ENCODE results near the gene OR10J1.
"Not testable (repeated sequence)": the region's sequence is repeated elsewhere in the genome, so short reads cannot be mapped to it uniquely, and the experiment has no call there.

OR10J1 gene

GRCh38 chr1:159443066-159443750 lies 3.7 kb downstream of the OR10J1 start:
- no peaks in the 10 kb centered on the region for H3K36me3 ChIP-seq (ENCODE audit: control insufficient read depth, insufficient read depth, low read length)
- H3K27ac ChIP-seq (ENCODE audit: low read depth, low read length, severe bottlenecking), result no peak overlapping the region
- no peaks in the 10 kb centered on the region for H3K9me3 ChIP-seq (ENCODE audit: control insufficient read depth, low read length)
- 60% methylated on average over 2 of the region's 4 CpGs; no CpG with 5 or more reads in 1 of the 2 experiments for WGBS, 2 experiments (ENCODE audit: insufficient coverage in 2 of 2)
- no peak overlapping the region for H3K4me3 ChIP-seq (ENCODE audit: extremely low read depth, insufficient read depth, low read length, poor library complexity, severe bottlenecking)
- H3K4me1 ChIP-seq (ENCODE audit: control insufficient read depth, insufficient read depth, low read length, poor library complexity, severe bottlenecking), result no peaks in the 10 kb centered on the region

- H3K9me3 ChIP-seq (ENCODE audit: control insufficient read depth, low read length), result no peaks in the 10 kb centered on the region
- H3K4me3 ChIP-seq (ENCODE audit: extremely low read depth, insufficient read depth, low read length, poor library complexity, severe bottlenecking), result no peak overlapping the region
- H3K36me3 ChIP-seq (ENCODE audit: control insufficient read depth, insufficient read depth, low read length), result no peaks in the 10 kb centered on the region
- H3K27ac ChIP-seq (ENCODE audit: low read depth, low read length, severe bottlenecking), result no peak overlapping the region
- no peaks in the 10 kb centered on the region for H3K4me1 ChIP-seq (ENCODE audit: control insufficient read depth, insufficient read depth, low read length, poor library complexity, severe bottlenecking)
Measured at GRCh38 chr1:159444511-159444910, 5.0 kb downstream of the OR10J1 start.

- Histone ChIP-seq H3K4me3 (ENCODE audit: extremely low read depth, insufficient read depth, low read length, poor library complexity, severe bottlenecking) (no peak overlapping the region), H3K4me1 (ENCODE audit: control insufficient read depth, insufficient read depth, low read length, poor library complexity, severe bottlenecking) (no peaks in the 10 kb centered on the region), H3K36me3 (ENCODE audit: control insufficient read depth, insufficient read depth, low read length) (no peaks in the 10 kb centered on the region), H3K27ac (ENCODE audit: low read depth, low read length, severe bottlenecking) (no peak overlapping the region), H3K9me3 (ENCODE audit: control insufficient read depth, low read length) (no peaks in the 10 kb centered on the region)
- no CpG with 5 or more reads among the region's 1 CpG for WGBS, 2 experiments (ENCODE audit: insufficient coverage in 2 of 2)
Measured at GRCh38 chr1:159448181-159448580, 8.7 kb downstream of the OR10J1 start.

- WGBS, 2 experiments (ENCODE audit: insufficient coverage in 2 of 2), result 100% methylated on average over 3 of the region's 23 CpGs; no CpG with 5 or more reads in 1 of the 2 experiments
- not testable (repeated sequence) for H3K27ac ChIP-seq (ENCODE audit: low read depth, low read length, severe bottlenecking); H3K4me1 ChIP-seq (ENCODE audit: control insufficient read depth, insufficient read depth, low read length, poor library complexity, severe bottlenecking); H3K36me3 ChIP-seq (ENCODE audit: control insufficient read depth, insufficient read depth, low read length); H3K4me3 ChIP-seq (ENCODE audit: extremely low read depth, insufficient read depth, low read length, poor library complexity, severe bottlenecking); H3K9me3 ChIP-seq (ENCODE audit: control insufficient read depth, low read length)
Measured at GRCh38 chr1:159449605-159450004, 10.1 kb downstream of the OR10J1 start.

GRCh38 chr1:159459551-159459950 lies 20.0 kb downstream of the OR10J1 start:
- Histone ChIP-seq H3K4me3 (ENCODE audit: extremely low read depth, insufficient read depth, low read length, poor library complexity, severe bottlenecking) (no peak overlapping the region), H3K36me3 (ENCODE audit: control insufficient read depth, insufficient read depth, low read length) (no peaks in the 10 kb centered on the region), H3K9me3 (ENCODE audit: control insufficient read depth, low read length) (peaks cover 9% of the 10 kb centered on the region), H3K4me1 (ENCODE audit: control insufficient read depth, insufficient read depth, low read length, poor library complexity, severe bottlenecking) (no peaks in the 10 kb centered on the region), H3K27ac (ENCODE audit: low read depth, low read length, severe bottlenecking) (no peak overlapping the region)
- WGBS, 2 experiments (ENCODE audit: insufficient coverage in 2 of 2), result no CpG with 5 or more reads among the region's 2 CpGs

GRCh38 chr1:159465191-159465603 lies 25.7 kb downstream of the OR10J1 start:
- Histone ChIP-seq H3K4me3 (ENCODE audit: extremely low read depth, insufficient read depth, low read length, poor library complexity, severe bottlenecking) (no peak overlapping the region), H3K27ac (ENCODE audit: low read depth, low read length, severe bottlenecking) (no peak overlapping the region), H3K4me1 (ENCODE audit: control insufficient read depth, insufficient read depth, low read length, poor library complexity, severe bottlenecking) (no peaks in the 10 kb centered on the region), H3K9me3 (ENCODE audit: control insufficient read depth, low read length) (peaks cover 9% of the 10 kb centered on the region), H3K36me3 (ENCODE audit: control insufficient read depth, insufficient read depth, low read length) (no peaks in the 10 kb centered on the region)
- 100% methylated on average over 2 of the region's 3 CpGs for WGBS, 2 experiments (ENCODE audit: insufficient coverage in 2 of 2)

- WGBS, 2 experiments (ENCODE audit: insufficient coverage in 2 of 2), result no CpG with 5 or more reads among the region's 2 CpGs
- H3K36me3 ChIP-seq (ENCODE audit: control insufficient read depth, insufficient read depth, low read length), result no peaks in the 10 kb centered on the region
Measured at GRCh38 chr1:159468321-159468720, 28.8 kb downstream of the OR10J1 start.

GRCh38 chr1:159469921-159470533 lies 30.5 kb downstream of the OR10J1 start:
- no peaks in the 10 kb centered on the region for H3K9me3 ChIP-seq (ENCODE audit: control insufficient read depth, low read length)

More at GRCh38 chr1:159468321-159468720, 28.8 kb downstream of the OR10J1 start:
- H3K4me3 ChIP-seq (ENCODE audit: extremely low read depth, insufficient read depth, low read length, poor library complexity, severe bottlenecking), result no peak overlapping the region
- no peaks in the 10 kb centered on the region for H3K4me1 ChIP-seq (ENCODE audit: control insufficient read depth, insufficient read depth, low read length, poor library complexity, severe bottlenecking)
- H3K27ac ChIP-seq (ENCODE audit: low read depth, low read length, severe bottlenecking), result no peak overlapping the region
- no peaks in the 10 kb centered on the region for H3K9me3 ChIP-seq (ENCODE audit: control insufficient read depth, low read length)

GRCh38 chr1:159473335-159473734 lies 33.8 kb downstream of the OR10J1 start:
- H3K27ac ChIP-seq (ENCODE audit: low read depth, low read length, severe bottlenecking), result no peak overlapping the region
- no peak overlapping the region for H3K4me3 ChIP-seq (ENCODE audit: extremely low read depth, insufficient read depth, low read length, poor library complexity, severe bottlenecking)
- H3K4me1 ChIP-seq (ENCODE audit: control insufficient read depth, insufficient read depth, low read length, poor library complexity, severe bottlenecking), result no peaks in the 10 kb centered on the region
- H3K9me3 ChIP-seq (ENCODE audit: control insufficient read depth, low read length), result no peaks in the 10 kb centered on the region
- no peaks in the 10 kb centered on the region for H3K36me3 ChIP-seq (ENCODE audit: control insufficient read depth, insufficient read depth, low read length)
- 59 to 80% methylated on average over 1 of the region's 1 CpG for WGBS, 2 experiments (ENCODE audit: insufficient coverage in 2 of 2)

More at GRCh38 chr1:159469921-159470533, 30.5 kb downstream of the OR10J1 start:
- Histone ChIP-seq H3K4me3 (ENCODE audit: extremely low read depth, insufficient read depth, low read length, poor library complexity, severe bottlenecking) (no peak overlapping the region), H3K36me3 (ENCODE audit: control insufficient read depth, insufficient read depth, low read length) (no peaks in the 10 kb centered on the region), H3K27ac (ENCODE audit: low read depth, low read length, severe bottlenecking) (peak overlapping the region; percentile 11), H3K4me1 (ENCODE audit: control insufficient read depth, insufficient read depth, low read length, poor library complexity, severe bottlenecking) (no peaks in the 10 kb centered on the region)
- WGBS, 2 experiments (ENCODE audit: insufficient coverage in 2 of 2), result 75% methylated on average over 3 of the region's 4 CpGs; no CpG with 5 or more reads in 1 of the 2 experiments

- WGBS, 2 experiments (ENCODE audit: insufficient coverage in 2 of 2), result no CpG with 5 or more reads among the region's 1 CpG
- Histone ChIP-seq H3K4me1 (ENCODE audit: control insufficient read depth, insufficient read depth, low read length, poor library complexity, severe bottlenecking) (no peaks in the 10 kb centered on the region), H3K27ac (ENCODE audit: low read depth, low read length, severe bottlenecking) (no peak overlapping the region), H3K4me3 (ENCODE audit: extremely low read depth, insufficient read depth, low read length, poor library complexity, severe bottlenecking) (no peak overlapping the region), H3K36me3 (ENCODE audit: control insufficient read depth, insufficient read depth, low read length) (no peaks in the 10 kb centered on the region), H3K9me3 (ENCODE audit: control insufficient read depth, low read length) (no peaks in the 10 kb centered on the region)
Measured at GRCh38 chr1:159474926-159475325, 35.4 kb downstream of the OR10J1 start.

- Histone ChIP-seq H3K9me3 (ENCODE audit: control insufficient read depth, low read length) (no peaks in the 10 kb centered on the region), H3K4me1 (ENCODE audit: control insufficient read depth, insufficient read depth, low read length, poor library complexity, severe bottlenecking) (no peaks in the 10 kb centered on the region), H3K27ac (ENCODE audit: low read depth, low read length, severe bottlenecking) (no peak overlapping the region), H3K36me3 (ENCODE audit: control insufficient read depth, insufficient read depth, low read length) (no peaks in the 10 kb centered on the region), H3K4me3 (ENCODE audit: extremely low read depth, insufficient read depth, low read length, poor library complexity, severe bottlenecking) (no peak overlapping the region)
- WGBS, 2 experiments (ENCODE audit: insufficient coverage in 2 of 2), result 92 to 100% methylated on average over 1 to 2 of the region's 4 CpGs
Measured at GRCh38 chr1:159483501-159483900, 44.0 kb downstream of the OR10J1 start.

All from mesodermal cell (in vitro differentiated cells).